ENCODE measurements around the gene VWA5A.
"Not testable (repeated sequence)": the region's sequence is repeated elsewhere in the genome, so short reads cannot be mapped to it uniquely, and the experiment has no call there.

Gene VWA5A

DNA sequence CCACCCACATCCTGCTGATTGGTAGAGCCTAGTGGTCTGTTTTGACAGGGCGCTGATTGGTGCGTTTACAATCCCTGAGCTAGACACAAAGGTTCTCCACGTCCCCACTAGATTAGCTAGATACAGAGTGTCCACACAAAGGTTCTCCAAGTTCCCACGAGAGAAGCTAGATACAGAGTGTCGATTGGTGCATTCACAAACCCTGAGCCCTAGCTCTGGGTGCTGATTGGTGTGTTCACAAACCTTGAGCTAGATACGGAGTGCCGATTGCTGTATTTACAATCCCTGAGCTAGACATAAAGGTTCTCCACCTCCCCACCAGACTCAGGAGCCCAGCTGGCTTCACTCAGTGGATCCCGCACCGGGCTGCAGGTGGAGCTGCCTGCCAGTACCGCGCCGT lies 55.1 kb downstream of the VWA5A start:
- not testable (repeated sequence) for DNase-seq (ENCODE audit: low read depth)

DNA sequence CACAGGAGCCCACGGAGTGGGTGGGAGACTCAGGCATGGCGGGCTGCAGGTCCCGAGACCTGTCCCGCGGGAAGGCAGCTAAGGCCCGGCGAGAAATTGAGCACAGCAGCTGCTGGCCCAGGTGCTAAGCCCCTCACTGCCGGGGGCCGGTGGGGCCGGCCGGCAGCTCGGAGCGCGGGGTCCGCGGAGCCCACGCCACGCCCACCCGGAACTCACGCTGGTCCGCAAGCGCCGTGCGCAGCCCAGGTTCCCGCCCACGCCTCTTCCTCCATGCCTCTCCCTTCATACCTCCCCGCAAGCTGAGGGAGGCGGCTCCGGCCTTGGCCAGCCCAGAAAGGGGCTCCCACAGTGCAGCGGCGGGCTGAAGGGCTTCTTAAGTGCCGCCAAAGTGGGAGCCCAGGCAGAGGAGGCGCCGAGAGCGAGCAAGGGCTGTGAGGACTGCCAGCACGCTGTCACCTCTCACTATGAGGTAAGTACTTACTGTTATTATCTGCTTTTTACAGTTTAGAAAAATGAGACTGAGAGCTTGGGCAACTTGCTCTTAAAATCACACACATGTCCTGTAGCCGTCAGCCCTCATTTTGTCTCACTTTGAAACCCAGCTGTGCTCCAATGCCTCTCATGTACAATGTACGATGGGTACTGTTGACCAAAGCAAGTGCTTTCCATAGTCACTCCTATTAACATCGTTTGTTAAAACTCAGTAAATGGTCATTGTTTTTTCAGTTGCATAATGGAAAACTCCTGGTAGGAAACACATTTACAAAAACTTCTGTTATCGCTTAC lies 55.7 kb downstream of the VWA5A start:
- no peak for DNase-seq (ENCODE audit: low read depth)

DNA sequence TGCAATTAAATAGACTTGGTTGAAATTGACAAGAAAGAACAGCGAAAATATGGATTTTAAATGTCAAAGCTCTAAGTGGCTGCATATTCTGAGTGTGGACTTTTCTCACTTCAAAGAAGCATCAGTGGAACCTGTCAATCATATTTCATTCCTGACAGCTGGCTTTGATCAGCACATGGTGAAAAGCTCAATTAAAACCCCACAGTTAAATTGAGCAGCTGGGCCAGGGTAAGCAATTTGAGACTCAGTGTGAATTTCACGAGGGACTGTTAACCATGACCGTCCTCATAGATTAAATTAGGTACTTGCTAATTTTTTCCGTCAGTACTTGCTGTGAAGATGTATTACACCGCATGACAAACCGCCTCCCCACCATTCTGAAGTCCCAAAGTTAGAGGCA lies 56.9 kb downstream of the VWA5A start:
- no peak for DNase-seq (ENCODE audit: low read depth)

DNA sequence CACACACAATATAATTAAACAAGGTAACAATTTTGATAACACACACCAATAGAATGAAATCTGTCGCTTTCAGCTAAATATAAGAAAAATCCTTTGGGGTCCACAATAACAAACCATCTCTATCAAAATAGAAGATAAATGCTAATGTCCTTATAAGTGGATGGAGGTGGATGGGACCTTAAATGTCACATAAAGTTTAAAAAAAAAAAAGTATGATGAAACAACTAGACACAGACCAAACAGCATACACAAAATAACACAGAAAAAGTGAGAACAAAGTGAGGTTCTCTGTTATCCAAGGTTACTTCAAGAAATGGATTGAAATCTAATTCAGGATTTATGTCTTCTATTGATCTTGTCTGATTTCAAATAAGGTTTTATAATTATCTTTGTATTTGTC lies 57.3 kb downstream of the VWA5A start:
- no peak for DNase-seq (ENCODE audit: low read depth)

DNA sequence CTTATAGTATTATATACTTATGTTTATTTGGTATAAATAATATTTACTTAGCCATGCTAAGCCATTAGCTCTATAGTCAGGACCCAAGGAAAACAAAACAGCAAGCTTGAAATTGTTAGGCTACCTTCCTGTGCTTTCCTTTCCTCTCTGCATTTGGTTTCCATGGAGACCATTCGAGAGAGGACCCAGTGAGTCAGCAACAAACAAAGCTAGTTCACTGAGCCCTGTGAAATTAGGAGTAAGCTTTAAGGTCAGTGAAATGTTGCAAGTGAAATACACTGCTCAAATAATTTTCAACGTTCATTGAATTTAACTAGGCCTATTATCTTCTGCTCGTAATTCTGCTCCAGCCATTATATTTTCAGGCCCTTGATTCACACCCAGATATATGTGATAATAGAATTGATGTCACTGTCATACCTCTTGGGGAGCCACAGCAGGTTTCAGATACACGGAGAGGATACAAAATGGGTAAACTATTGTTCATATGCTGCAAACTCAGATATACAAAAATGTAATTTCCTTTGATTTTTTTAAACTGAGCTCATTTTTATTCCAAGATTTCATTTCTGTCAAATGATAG lies 58.8 kb downstream of the VWA5A start:
- DNase-seq (ENCODE audit: low read depth) = peak; percentile 93

DNA sequence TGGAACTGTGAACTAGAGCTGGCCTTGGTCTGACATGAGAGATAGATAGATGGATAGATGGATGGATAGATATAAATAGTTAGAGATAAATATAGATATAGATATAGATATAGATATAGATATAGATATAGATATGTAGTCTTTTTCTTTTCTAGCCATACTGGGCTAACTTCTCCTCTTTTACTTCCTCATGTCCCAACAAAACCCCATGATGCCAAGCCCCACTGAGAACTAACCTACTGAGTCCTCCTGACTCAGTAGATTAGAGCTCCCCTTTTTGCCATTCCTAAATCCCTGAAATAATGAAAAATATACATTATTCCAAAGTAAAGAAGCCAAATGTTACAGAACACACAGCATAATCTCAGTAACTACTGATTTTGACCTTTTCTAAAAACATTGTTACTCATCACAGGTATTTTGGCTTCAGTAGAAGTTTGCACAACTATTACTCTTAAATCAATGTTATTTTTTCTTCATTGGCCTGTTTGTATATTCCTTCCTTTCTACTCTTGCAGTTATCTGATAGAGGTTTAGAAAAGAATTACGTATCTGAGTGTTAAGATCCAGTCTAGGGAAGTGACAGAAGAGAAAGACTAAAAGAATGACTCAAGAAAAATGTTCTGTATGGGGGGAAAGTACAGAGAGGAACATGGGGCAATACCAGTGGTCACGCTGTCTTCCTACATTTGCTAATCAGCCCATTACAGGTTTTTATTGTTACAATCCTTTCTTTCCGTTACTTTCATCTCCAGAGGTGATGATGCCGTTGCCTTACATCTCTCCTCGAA lies 61.9 kb downstream of the VWA5A start:
- peak; percentile 69 for DNase-seq (ENCODE audit: low read depth)

DNA sequence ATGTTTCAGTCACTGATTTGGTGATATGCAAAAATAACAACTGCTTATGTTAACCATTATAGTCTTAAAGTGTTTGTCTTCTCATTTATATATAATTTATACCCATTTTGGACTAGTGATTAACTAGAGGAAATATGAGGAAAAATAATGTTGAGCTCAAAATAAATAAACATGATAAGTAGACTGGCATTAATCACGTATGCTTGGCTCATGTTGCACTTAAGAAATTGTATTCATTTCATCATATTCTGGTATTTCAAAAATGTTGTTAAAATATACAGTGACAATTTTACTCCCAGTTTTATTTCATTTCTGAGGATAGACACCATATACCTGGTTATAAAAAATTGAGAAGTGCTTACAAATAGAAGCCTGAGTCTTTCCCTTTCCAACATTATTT lies 64.1 kb downstream of the VWA5A start:
- DNase-seq (ENCODE audit: low read depth) = peak; percentile 55

DNA sequence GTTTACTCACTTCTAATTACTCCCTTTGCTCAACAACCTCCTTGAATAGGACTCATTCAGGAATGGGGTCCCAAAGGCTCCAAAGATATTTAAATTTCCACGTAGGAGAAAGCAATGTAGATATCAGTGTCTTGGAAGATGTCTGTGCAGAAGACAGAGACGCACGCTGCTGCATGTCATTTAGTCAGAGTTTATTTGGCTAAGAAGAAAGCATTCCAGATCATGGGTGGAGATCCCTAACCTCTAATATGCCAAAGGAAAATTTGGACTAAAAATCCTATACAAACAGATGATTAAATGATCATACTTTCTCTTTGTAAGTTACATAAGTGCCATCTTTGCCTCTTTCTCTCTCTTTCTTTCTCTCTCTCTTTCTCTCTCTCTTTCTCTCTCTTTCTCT lies 67.8 kb downstream of the VWA5A start, which contains the start of gene OR10D3:
OR10D3 (plus strand) TSS at position 278 of the 400 bp plus-strand sequence. CDS start 1,925 bp downstream, outside the sequence.
- no peak for DNase-seq (ENCODE audit: low read depth)

DNA sequence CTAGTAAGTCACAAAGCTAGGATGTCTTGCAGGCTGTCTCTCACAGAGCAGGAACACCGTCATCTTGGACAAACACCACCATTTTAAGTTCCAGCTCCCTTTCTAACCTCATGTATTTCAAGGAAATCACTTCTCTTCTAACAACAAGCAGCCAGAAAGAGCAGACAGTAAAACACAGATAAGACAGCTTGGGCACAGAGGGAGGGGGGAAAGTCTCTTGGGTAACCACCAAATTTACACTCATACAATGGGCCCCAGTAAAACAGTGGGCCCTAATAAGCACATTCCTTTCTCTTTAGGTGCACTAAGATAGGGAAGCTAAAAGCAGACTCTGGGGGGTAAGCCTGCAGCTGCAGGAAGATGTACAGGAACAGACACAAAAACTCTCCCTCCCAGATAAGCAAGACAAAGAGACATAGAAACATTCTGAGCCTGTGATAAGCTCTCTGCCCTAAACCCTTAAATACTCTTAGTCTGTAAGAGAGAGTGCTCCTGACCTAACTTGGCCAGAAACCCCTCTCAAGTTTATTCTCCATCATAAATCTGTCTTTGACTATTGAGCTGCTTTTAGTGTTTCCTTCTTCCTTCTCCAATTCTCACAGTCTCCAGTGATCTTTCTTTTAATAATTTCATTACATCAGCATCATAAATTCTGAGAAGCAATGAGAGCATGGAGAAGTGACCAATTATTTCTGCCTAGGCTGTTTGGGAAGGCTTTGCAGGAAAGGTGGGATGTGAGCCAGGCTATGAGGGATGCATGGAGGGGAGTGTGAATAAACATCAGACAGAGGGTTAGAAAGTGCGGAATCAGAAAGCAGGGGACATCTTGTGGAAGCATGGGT lies 75.3 kb downstream of the VWA5A start:
- no peak for DNase-seq (ENCODE audit: low read depth)

DNA sequence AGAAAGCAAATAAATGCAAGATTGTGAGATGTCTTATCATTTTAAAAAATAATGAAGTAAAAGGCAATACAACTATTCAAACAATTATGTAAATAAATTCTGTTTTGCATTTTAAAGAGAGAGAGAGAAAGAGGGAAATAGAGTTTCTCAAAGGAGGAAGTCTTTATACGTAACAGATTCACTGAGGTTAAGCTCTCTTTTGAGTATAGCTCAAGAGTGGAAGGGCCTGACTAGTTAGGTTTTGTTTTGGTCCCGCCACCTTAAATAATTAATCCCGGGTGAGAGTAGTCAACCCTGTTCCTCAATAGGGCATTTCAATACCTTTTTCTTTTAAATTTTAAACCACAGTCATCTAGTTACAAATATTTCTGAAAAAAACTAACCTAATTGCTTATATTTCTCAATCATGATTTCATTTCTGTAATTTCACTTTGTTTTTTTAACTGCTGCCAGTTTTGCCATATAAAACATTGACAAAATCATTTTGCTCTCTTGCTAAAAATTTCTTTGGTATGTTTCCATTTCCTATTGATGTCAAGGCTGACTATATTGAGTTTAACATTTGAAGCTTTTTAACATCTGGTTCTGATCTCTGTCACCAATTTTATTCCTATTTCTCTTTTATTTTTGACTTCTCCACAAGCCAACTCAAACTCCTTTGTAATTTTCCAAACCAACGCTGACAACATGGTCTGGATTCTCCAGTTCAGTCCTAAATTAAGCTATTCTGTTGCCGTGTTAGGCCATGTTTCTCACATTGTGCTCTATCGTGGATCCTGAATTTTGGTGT lies 78.2 kb downstream of the VWA5A start:
- no peak for DNase-seq (ENCODE audit: low read depth)

DNA sequence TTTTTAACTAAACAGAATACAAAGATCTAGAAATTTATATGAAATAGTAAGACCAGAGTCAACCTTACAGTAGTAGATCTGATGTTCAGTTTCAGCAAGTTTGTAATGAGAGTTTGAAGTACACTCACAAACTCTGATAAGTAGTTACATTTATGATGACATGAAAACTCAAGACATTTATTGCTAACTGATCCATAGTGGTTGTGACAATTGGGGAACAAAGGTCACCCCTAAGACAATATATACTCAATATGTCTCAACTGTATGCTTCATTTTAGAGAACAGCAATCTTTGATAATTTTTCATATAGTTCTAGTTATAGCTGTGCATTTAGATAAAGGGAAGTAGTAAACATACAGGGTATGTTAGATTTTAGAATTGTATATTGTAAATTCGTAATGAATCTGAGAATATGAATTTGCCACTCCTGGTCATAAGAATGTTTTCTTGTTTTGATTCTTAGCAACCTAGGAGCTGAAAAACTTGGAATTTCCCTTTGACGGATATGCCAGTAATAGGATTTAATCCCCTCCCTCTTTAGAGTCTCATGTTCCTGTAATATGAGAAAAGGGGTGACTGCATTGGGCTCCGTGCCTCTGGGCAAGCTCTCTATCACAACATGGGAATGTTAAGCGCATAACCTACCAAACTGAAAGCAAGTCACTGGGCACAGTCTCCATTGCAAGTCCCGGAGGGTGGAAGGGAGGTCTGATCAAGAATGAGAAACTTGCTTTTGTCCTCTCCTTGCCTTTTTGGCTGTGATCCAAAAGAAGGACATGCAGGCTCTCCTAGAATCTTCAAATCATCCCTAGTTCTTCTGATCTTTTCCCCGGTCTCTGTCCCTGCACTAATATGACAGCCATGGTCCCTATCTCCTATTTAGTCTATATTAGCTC lies 79.3 kb downstream of the VWA5A start:
- DNase-seq (ENCODE audit: low read depth) = peak; percentile 75

DNA sequence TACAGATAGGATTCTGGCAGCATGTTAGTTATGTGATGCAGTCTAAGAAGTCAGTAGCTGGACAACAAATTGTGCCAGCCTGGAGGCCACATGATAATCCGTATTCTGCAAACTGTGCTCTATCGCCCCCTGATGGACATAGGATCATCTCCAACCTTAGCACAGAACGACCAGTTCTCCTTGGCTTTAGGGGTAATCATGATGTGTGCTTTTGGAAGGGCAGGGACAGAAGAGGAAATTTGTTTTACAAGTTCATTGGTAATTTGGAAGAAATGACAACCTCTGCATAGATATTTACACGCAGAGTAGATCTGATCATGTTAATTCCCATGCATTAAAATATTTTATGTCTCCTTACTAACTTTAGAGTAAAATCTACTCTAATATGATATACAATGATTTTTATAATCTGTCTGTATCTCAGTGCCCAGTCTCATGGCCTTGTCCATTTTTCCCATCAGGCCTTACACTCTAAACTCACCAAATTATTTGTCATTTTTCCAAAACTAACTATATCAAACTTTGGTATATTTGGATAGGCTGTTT lies 80.0 kb downstream of the VWA5A start:
- DNase-seq (ENCODE audit: low read depth) = peak; percentile 71
